HG02981 (cell line): Measurements from ENCODE around the gene OXCT2.
"Not testable (repeated sequence)": the region's sequence is repeated elsewhere in the genome, so short reads cannot be mapped to it uniquely, and the experiment has no call there.

Experiments used
- ATAC-seq: cut with Tn5 transposase; IDR thresholded peaks from one replicate; pipeline ENCODE4 v1.9.1; 2021; ENCODE audit warnings: mild to moderate bottlenecking, moderate library complexity; ENCODE audit not compliant: unreplicated experiment

Gene OXCT2

DNA sequence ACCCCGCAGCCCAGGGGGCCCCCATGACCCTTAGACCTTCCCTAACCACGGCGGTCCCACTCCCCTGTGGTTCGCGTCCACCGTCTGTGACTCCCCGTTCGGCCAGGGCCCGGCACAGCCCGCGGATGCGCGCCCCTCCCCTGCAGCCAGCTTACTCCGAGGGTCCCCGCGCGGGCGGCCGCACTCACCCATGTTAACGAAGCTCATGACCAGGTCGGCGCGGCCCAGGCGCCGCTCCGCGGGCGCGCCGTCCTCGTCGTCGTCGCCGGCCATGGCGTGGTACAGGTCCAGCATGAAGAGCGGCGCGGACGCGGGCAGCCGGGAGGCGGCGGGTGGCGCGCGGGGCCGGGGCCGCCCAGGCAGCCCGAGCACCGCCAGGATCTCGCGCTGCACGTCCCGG, 16.8 kb upstream of the OXCT2 start:
- ATAC-seq: not testable (repeated sequence)

GRCh38 chr1:39787468-39787867, 16.3 kb upstream of the OXCT2 start:
- no peak for ATAC-seq

DNA sequence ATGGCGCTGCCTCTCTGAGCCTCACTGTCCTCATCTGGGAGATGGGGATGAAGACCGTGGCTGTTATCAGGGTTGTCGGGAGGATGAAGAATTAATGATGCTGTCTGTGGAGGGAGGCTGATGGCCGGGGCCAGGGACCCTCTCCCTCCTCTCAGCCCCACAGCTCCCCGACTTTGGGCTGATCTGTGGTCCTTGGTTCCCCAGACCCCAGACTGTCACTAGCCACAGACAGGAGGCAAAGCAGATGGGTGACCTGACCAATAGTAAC, 15.9 kb upstream of the OXCT2 start:
- not testable (repeated sequence) for ATAC-seq

DNA sequence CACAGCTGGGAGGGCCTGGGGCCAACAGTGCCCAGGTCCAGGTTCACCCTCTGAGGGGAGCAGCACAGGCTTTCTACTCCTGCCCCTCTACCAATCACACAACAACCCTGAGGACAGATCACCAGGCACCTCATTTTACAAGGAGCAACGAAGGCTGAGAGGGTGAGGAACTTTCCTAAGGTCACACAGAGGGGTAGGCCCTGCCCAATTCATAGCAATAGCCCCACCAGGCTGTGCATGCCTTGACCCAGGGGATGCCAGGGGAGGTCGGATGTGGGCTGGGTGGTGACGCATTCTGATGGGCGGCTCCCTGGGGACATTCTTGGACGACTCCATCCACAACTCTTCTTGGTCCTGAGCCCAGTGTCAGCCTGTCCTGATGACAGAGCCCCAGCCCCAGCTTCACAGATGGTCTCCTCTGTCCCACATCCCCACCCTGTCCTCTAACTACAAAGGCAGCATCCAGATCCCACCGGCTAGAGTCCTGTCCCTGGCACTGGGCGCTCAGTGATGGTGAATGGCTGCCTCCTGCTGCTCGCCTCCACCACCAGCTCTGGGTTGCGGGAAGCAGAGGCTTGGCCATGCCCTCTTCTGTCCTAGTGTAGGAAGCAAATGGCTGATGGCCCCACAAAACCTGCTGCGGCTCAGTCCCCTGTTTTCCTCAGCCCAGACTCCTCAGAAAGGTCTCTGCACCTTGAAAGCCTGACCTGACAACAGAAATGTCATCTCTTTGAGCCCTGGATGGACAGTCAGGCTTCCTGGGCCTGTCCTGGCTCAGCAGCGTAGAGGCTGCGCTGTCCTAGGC, 15.4 kb upstream of the OXCT2 start:
- not testable (repeated sequence) for ATAC-seq

DNA sequence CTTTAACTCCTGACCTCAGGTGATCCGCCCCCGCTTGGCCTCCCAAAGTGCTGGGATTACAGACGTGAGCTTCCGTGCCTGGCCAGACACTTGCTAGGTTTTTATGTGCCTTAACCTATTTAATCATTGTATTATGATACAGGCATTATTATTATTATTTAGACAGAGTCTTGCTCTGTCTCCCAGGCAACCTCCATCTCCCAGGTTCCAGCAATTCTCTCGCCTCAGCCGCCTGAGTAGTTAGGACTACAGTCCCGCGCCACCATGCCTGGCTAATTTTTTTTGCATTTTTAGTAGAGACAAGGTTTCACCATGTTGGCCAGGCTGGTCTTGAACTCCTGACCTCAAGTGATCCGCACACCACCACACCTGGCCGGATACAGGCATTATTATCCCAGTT, 11.5 kb upstream of the OXCT2 start:
- ATAC-seq: not testable (repeated sequence)

DNA sequence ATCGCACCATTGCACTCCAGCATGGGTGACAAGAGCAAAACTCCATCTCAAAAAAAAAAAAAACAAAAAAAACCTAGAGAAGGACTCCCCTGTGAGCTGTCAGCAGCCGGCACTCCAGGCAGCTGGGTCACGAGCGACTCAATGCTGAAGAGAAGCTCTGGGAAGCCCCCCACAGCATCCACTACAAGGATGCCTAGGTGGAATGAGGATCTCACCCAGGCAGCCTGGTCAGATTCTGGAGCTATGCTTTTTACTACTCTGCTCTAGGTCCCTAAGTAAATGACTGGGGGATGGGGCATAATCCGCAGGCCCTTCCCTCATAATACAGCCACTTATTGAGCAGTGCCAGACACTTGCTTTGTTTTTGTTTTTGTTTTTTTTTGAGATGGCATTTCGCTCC, 11.0 kb upstream of the OXCT2 start:
- ATAC-seq: no peak

GRCh38 chr1:39781349-39781715, 10.2 kb upstream of the OXCT2 start:
- no peak for ATAC-seq

DNA sequence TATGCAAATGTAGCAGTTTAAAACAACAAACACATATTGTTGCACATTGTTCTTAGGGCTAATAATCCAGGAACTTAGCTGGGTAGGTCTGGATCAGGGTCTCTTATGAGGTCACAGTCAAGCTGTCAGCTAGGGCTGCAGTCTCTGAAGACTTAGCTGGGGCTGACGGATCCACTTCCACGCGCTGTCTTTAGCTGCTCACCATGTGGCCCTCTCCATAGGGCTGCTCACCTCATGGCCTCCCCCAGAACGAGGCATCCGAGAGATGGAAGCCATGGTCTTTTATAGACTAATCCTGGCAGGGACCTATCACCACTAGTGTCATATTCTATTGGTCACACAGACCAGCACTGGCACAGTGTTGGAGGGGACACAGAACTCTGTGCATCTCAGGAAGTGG, 8.7 kb upstream of the OXCT2 start:
- ATAC-seq: no peak

GRCh38 chr1:39779137-39779536, 8.0 kb upstream of the OXCT2 start:
- ATAC-seq: no peak

- not testable (repeated sequence) for ATAC-seq
These were observed 7.4 kb upstream of the OXCT2 start for GRCh38 chr1:39778463-39779099.

DNA sequence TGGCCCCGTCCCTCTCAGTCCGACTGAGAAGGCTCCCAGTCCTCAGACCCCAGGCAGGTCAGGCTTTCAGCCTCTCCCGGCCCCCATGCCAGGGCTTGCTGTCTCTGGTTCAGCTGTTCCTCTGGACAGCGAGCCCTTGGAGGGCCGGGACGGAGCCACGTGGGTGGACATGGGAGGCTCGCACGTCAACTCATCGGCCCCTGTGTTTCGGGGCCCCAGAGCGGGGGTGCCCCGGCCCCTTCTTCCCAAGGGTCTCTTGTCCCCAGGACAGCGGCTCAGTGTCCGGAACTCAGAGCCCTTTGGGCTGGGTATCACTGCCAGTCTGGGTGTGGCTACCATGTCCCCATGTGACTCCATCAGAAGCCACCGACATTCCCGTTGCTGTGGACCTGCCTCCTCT, 6.7 kb upstream of the OXCT2 start:
- not testable (repeated sequence) for ATAC-seq

GRCh38 chr1:39777306-39777705, 6.2 kb upstream of the OXCT2 start:
- ATAC-seq: no peak

- no peak for ATAC-seq
These were observed 5.7 kb upstream of the OXCT2 start for GRCh38 chr1:39776886-39777285.

DNA sequence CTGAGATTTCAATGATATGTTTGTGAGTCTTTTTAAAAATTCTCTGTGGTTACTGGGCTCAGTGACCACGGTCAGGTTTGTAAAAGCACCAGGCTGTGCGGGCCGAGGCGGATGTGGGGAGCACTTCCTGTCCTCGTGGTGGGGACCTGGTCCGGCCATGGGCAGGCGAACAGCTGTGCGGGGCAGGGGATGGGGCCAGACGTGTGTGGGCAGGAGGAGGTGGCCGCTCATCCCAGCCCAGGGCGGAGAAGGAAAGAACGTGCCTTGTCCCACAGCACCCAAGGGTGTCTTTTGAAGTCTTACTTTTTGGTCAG, 5.2 kb upstream of the OXCT2 start:
- no peak for ATAC-seq

GRCh38 chr1:39775676-39776399, 4.7 kb upstream of the OXCT2 start:
- ATAC-seq: not testable (repeated sequence)

- not testable (repeated sequence) for ATAC-seq
These were observed 4.0 kb upstream of the OXCT2 start for GRCh38 chr1:39775141-39775540.

- not testable (repeated sequence) for ATAC-seq
These were observed 2.3 kb upstream of the OXCT2 start for GRCh38 chr1:39773369-39773979.

DNA sequence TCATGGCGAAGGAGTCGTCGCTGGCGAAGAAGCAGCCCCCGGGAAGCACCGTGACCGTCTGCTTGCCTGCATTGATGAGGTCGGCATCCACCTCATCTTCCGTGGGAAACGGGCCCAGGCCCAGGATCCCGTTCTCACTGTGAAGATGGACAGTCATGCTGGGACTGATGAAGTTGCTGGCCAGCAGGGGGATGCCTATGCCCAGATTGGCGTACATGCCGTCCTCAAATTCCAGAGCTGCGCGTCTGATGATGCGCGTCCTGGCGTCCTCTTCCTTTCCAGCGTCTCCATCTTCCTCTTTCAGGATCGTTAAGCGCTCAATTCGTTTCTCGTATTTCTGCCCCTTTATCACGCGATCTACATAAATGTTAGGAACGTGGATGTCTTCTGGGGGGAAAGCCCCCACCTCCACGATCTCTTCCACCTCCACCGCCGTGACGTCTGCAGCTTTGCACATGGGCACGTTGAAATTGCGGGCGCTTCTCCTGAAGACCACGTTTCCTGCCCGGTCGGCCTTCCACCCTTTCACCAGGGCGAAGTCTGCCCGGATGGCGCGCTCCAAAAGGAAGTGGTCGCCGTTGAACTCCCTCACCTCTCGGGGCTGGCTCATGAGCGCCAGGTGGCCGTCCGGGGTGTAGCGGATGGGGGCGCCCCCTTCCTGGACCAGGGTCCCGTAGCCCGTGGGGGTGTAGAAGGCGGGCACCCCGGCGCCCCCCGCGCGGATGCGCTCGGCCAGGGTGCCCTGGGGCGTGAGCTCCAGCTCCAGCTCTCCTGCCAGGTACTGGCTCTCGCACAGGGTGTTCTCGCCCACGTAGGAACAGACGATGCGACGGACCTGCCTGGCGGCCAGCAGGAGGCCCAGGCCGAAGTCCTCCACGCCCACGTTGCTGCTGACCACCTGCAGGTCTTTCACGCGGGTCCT, 787 bp downstream of the OXCT2 start:
- not testable (repeated sequence) for ATAC-seq

- ATAC-seq: not testable (repeated sequence)
These were observed 1.6 kb downstream of the OXCT2 start for GRCh38 chr1:39769502-39769901.

DNA sequence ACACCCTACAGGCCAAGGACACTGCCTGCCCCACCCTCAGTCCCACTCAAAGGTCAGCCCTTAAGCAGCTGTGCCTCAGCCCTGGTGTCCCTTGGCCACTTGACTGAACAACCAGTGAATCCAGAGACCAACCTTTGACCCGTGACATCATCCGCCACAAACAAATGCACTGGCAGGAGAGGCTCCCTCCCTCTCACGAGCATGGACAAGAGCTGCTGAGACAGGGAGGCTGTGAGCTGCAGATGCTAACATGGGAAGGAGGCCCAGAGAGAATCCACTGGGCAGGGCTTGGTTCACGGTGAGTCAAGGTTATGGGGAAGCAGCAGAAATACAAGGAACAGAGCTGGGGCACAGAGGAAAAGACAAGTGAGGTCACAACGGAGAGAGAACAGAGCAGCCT, 4.7 kb downstream of the OXCT2 start:
- not testable (repeated sequence) for ATAC-seq

- not testable (repeated sequence) for ATAC-seq
These were observed 6.6 kb downstream of the OXCT2 start for GRCh38 chr1:39764512-39764911.
